ENCODE results near the gene CHRNA9. TPM values are rescaled to one million over a fixed set of nuclear protein-coding genes. Genes with fewer than 3 reads are reported as not detected.

CHRNA9 gene
- total and polyA plus RNA-seq, 9 donors, result 0.13 TPM; not detected in 8

DNA sequence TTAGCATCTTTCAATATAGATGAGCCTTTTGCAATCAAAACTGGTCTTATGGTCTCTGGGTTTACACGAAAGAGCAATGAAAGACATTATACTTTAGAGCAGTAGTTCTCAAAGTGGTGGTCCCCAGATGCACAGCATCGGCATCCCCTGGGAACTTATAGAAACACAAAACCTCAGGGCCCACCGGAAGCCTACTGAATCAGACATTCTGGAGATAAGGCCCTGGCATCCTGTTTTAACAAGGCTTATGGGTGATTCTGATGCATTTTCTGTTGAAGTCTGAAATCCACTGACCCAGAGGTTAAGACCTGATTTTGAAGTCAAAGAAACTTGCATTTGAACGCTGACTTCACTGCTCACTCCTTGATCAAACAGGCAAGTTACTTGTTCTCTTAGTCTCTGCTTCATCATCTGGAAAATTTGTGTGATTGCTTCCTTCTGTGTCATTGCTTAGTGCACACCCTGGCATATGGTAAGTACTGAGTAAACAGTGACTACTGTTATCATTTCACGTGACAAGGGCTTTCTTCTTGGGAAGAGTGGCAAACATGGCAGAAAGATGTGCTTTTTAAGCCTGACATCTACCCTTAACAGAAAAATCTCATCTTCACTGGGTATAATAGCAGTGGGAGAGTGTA lies 14.5 kb downstream of the CHRNA9 start:
- TF ChIP-seq, protein P1, sequence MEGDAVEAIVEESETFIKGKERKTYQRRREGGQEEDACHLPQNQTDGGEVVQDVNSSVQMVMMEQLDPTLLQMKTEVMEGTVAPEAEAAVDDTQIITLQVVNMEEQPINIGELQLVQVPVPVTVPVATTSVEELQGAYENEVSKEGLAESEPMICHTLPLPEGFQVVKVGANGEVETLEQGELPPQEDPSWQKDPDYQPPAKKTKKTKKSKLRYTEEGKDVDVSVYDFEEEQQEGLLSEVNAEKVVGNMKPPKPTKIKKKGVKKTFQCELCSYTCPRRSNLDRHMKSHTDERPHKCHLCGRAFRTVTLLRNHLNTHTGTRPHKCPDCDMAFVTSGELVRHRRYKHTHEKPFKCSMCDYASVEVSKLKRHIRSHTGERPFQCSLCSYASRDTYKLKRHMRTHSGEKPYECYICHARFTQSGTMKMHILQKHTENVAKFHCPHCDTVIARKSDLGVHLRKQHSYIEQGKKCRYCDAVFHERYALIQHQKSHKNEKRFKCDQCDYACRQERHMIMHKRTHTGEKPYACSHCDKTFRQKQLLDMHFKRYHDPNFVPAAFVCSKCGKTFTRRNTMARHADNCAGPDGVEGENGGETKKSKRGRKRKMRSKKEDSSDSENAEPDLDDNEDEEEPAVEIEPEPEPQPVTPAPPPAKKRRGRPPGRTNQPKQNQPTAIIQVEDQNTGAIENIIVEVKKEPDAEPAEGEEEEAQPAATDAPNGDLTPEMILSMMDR (IDR thresholded peaks at IDR 0.05), result no peak
- TF ChIP-seq POLR2A (IDR thresholded peaks at IDR 0.05), result no peak
- no peak for TF ChIP-seq EP300 (IDR thresholded peaks at IDR 0.05)
- no peaks in the 10 kb centered on the region for H3K36me3 ChIP-seq
- no peaks in the 10 kb centered on the region for H3K9me3 ChIP-seq
- H3K27me3 ChIP-seq, result no peaks in the 10 kb centered on the region
- no peak for DNase-seq
- intact Hi-C loops (cut with DNase I), result no loop called here
- 79 to 82% (median 79%) methylated on average over 5 of the region's 5 CpGs for WGBS, 3 donors
- no peaks in the 10 kb centered on the region for H3K4me1 ChIP-seq (ENCODE audit: insufficient read depth)
- H3K4me3 ChIP-seq, result no peak overlapping the region
- no peak overlapping the region for H3K27ac ChIP-seq

DNA sequence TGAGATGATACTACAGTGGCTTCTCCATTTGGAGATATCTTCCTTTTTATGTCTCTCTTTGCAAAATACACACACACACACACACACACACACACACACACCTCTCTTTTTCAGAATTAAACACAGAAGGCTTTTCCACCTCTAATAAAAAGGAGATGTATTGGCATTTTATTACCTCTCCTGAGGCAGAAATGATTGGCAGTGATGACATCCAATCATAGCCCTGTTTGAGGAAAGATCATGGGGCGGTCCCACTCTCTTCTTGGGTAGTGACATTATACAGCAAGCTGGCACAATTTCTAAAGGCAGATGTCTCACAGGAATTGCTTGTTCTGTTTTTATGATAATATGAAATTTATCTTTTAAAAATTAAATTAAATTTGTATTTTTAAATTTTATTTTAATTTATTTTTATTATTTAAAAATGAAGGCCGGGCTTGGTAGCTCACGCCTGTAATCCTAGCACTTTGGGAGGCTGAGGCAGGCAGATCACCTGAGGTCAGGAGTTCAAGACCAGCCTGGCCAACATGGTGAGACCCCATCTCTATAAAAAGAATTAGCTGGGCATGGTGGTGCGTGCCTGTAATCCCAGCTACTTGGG lies 15.6 kb downstream of the CHRNA9 start:
- WGBS, 3 donors, result 94 to 97% (median 96%) methylated on average over 4 of the region's 4 CpGs
- Histone ChIP-seq H3K9me3 (no peaks in the 10 kb centered on the region), H3K4me3 (no peak overlapping the region), H3K27ac (no peak overlapping the region), H3K4me1 (ENCODE audit: insufficient read depth) (no peaks in the 10 kb centered on the region), H3K36me3 (no peaks in the 10 kb centered on the region), H3K27me3 (no peaks in the 10 kb centered on the region)
- intact Hi-C loops (cut with DNase I), result no loop called here
- no peak for DNase-seq
- TF ChIP-seq EP300 (IDR thresholded peaks at IDR 0.05) (no peak), POLR2A (IDR thresholded peaks at IDR 0.05) (no peak)
- TF ChIP-seq, protein P1 (IDR thresholded peaks at IDR 0.05), result no peak

DNA sequence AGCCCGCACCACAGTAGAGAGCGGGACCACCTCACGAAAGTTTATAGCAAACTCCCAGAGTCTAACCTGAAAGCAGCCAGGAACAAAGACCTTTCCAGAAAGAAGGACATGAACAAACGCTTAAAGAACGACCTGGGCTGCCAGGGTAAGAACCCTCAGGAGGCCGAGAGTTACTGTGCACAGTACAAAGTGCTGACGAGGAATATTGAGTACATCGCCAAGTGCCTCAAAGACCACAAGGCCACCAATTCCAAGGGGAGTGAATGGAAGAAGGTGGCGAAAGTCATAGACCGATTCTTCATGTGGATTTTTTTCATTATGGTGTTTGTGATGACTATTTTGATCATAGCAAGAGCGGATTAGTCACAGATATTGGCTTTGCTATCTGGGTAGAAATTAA lies 19.0 kb downstream of the CHRNA9 start:
- Histone ChIP-seq H3K27ac (no peak overlapping the region), H3K4me1 (ENCODE audit: insufficient read depth) (no peaks in the 10 kb centered on the region), H3K36me3 (no peaks in the 10 kb centered on the region), H3K27me3 (no peaks in the 10 kb centered on the region), H3K4me3 (no peak overlapping the region), H3K9me3 (no peaks in the 10 kb centered on the region)
- 93 to 96% (median 93%) methylated on average over 11 of the region's 11 CpGs for WGBS, 3 donors
- intact Hi-C loops (cut with DNase I), result no loop called here
- no peak for DNase-seq
- TF ChIP-seq, protein P1 (IDR thresholded peaks at IDR 0.05), result no peak
- no peak for TF ChIP-seq POLR2A (IDR thresholded peaks at IDR 0.05)
- no peak for TF ChIP-seq EP300 (IDR thresholded peaks at IDR 0.05)

DNA sequence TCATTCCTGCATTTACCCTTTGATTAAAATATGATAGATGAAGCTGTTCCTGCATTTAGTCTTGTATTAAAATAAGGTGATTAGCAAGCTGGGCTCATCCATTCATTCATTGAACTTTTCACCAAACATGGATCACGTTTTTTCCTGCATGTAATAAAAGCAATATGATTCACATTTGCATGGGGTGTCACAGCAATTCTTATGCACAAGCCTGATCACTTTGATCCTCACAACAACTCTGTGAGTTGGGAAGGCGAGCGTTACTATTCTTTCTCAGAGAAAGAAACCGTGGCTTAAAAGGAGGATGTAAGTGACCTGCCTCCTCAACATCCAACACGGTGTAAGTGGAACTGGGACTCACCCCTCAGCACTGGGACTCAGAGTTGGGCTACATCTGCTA lies 20.0 kb downstream of the CHRNA9 start:
- Histone ChIP-seq H3K4me1 (ENCODE audit: insufficient read depth) (no peaks in the 10 kb centered on the region), H3K9me3 (no peaks in the 10 kb centered on the region), H3K27me3 (no peaks in the 10 kb centered on the region), H3K27ac (no peak overlapping the region), H3K36me3 (no peaks in the 10 kb centered on the region), H3K4me3 (no peak overlapping the region)
- TF ChIP-seq, protein P1 (IDR thresholded peaks at IDR 0.05), result no peak
- TF ChIP-seq EP300 (IDR thresholded peaks at IDR 0.05) (no peak), POLR2A (IDR thresholded peaks at IDR 0.05) (no peak)
- 73 to 75% (median 75%) methylated on average over 5 of the region's 5 CpGs for WGBS, 3 donors
- DNase-seq, result no peak
- intact Hi-C loops (cut with DNase I), result no loop called here

Measured in ovary (tissue), 9 donors.